BE2C (cell line): Measurements from ENCODE around the gene RFX1. TPM values are rescaled to one million over a fixed set of nuclear protein-coding genes. Genes with fewer than 3 reads are reported as not detected.

ENCODE experiments used
- DNase-seq: peaks from one replicate; pipeline ENCODE4 v3.0.0-alpha.2; 2020
- H3K27me3 ChIP-seq: fragments of 250-450 bp; sonication (Bioruptor Pico); 2 replicates; pipeline ENCODE4 v1.5.1; 2020; ENCODE audit warnings: mild to moderate bottlenecking
- H3K36me3 ChIP-seq: fragments of 250-450 bp; sonication (Bioruptor Pico); 2 replicates; pipeline ENCODE4 v1.5.1; 2020; ENCODE audit warnings: mild to moderate bottlenecking
- H3K4me1 ChIP-seq: fragments of 250-450 bp; sonication (Bioruptor Pico); 2 replicates; pipeline ENCODE4 v1.5.1; 2020
- H3K4me3 ChIP-seq: 2 replicates; pipeline ENCODE4 v1.5.1; 2011; ENCODE audit warnings: low read depth, low read length
- H3K9me3 ChIP-seq: fragments of 250-450 bp; sonication (Bioruptor Pico); 2 replicates; pipeline ENCODE4 v1.5.1; 2020
- CTCF ChIP-seq: IDR thresholded peaks from 2 replicates; pipeline ENCODE4 v1.5.1; 2012; ENCODE audit warnings: mild to moderate bottlenecking, low read depth, low read length
- polyA plus RNA-seq: library from polyadenylated mRNA; unstranded; fragments of >200 nt; gene quantifications from one replicate; pipeline ENCODE4 v1.2.1, GENCODE V29; 2012; ENCODE audit warnings: low read depth, missing spikeins; ENCODE audit not compliant: insufficient read length, insufficient read depth

Gene RFX1
- polyA plus RNA-seq = 19.7 TPM

DNA sequence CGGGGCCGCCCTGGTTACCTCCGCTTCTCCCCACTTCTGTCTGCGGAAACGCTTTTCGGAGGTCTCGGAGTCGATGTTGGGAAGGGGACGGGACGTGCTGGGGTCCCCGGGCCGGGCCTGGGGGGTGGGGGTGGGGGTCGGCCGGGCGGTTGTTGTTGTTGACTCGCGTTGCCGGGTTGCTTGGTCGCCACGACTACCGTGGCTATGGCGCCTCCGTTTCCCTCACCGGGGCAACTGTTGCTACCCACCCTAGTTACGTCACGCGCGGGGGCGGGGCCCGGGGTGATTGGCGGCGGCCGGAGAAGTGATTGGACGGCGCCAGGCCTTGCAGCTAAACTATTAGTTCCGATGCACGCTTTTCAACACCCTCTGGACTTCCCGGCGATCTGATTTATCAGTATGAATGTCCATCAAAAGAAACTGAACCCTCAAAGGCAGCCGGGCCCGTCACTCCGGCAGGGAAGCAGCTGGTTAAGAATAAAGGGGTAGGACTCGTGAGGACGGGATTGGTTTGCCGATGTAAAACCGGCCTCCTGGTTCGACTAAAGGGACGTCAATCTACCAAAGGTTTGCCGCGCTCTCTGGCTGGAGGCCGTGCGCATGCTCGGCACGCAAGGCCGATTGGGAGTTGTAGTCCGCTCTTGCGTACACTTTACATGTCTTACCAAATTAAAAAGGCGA, at the start of gene RFX1:
Gene RFX1 (minus strand): TSS at position 236 of the 681 bp plus-strand sequence. CDS start 12,477 bp downstream, outside the sequence.
- H3K4me3 ChIP-seq = peak within 1 kb of the TSS; percentile 82
- DNase-seq = peak; percentile 99

DNA sequence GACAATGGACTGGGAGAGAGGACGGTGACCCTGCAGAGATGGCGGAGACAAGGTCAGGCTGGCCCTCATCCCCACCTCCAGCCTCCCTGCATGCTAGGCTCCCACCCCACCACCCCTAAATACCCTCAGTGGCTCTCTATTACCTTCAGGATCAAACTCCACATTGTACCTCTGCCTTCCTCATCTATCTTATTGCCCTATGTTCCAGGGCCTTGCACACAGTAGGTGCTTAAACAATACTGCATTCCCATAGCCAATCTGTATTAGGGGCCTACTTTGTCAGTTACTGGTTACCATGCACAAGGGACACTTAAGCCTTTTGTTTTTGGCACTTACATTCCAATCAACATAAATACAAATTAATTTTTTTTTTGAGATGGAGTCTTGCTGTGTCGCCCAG, 49.3 kb upstream of the RFX1 start:
- H3K4me3 ChIP-seq = no peak overlapping the region
- no peaks in the 10 kb centered on the region for H3K9me3 ChIP-seq
- no peaks in the 10 kb centered on the region for H3K36me3 ChIP-seq
- TF ChIP-seq CTCF = no peak
- no peaks in the 10 kb centered on the region for H3K4me1 ChIP-seq
- no peaks in the 10 kb centered on the region for H3K27me3 ChIP-seq
- DNase-seq = no peak

More for the DNA sequence above, at the start of gene RFX1:
- TF ChIP-seq CTCF = no peak
- H3K9me3 ChIP-seq = no peaks in the 10 kb centered on the region
- H3K36me3 ChIP-seq = no peaks in the 10 kb centered on the region
- H3K4me1 ChIP-seq = no peaks in the 10 kb centered on the region
- H3K27me3 ChIP-seq = no peaks in the 10 kb centered on the region

DNA sequence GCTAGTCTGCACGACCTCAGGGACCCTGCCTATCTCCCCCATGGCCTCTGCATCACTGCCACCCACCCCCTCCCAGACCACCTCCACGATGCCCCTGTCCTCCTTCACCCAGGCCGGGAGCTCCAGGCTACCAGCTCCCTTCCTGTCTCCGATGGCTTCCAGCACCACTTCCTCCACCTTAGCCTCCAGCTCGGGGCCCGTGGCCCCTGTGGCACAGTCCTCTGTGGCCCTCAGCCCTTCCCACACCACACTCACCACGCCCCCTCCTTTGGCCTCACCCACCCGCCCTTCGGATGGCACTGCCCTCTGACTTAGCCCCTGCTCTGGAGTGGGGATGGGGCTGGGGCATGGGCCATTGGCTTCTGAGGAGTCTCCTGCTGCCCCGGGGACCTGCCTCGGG, 48.6 kb upstream of the RFX1 start:
- DNase-seq = no peak
- Histone ChIP-seq H3K27me3 (no peaks in the 10 kb centered on the region), H3K4me3 (no peak overlapping the region), H3K4me1 (no peaks in the 10 kb centered on the region), H3K36me3 (no peaks in the 10 kb centered on the region), H3K9me3 (no peaks in the 10 kb centered on the region)
- no peak for TF ChIP-seq CTCF

- Histone ChIP-seq H3K9me3 (no peaks in the 10 kb centered on the region), H3K36me3 (no peaks in the 10 kb centered on the region), H3K27me3 (no peaks in the 10 kb centered on the region), H3K4me3 (no peak overlapping the region), H3K4me1 (no peaks in the 10 kb centered on the region)
- no peak for DNase-seq
- TF ChIP-seq CTCF = no peak
Measured at GRCh38 chr19:14054099-14054498, 48.0 kb upstream of the RFX1 start.

GRCh38 chr19:14053500-14053899, 47.4 kb upstream of the RFX1 start:
- no peak for DNase-seq
- H3K27me3 ChIP-seq = no peaks in the 10 kb centered on the region
- no peak overlapping the region for H3K4me3 ChIP-seq
- TF ChIP-seq CTCF = no peak
- H3K9me3 ChIP-seq = no peaks in the 10 kb centered on the region
- no peaks in the 10 kb centered on the region for H3K4me1 ChIP-seq
- H3K36me3 ChIP-seq = no peaks in the 10 kb centered on the region

- no peak for DNase-seq
- Histone ChIP-seq H3K9me3 (no peaks in the 10 kb centered on the region), H3K27me3 (no peaks in the 10 kb centered on the region), H3K4me1 (no peaks in the 10 kb centered on the region), H3K36me3 (no peaks in the 10 kb centered on the region), H3K4me3 (no peak overlapping the region)
- no peak for TF ChIP-seq CTCF
Measured at GRCh38 chr19:14053032-14053431, 46.9 kb upstream of the RFX1 start.
